NCI-H82 (cell line): Measurements from ENCODE around the gene ULK4.
"Not testable (repeated sequence)": the region's sequence is repeated elsewhere in the genome, so short reads cannot be mapped to it uniquely, and the experiment has no call there.

Source experiments
- DNase-seq: peaks from one replicate; lab custom pipeline; 2025; lab: John Stamatoyannopoulos, UW

Gene ULK4

DNA sequence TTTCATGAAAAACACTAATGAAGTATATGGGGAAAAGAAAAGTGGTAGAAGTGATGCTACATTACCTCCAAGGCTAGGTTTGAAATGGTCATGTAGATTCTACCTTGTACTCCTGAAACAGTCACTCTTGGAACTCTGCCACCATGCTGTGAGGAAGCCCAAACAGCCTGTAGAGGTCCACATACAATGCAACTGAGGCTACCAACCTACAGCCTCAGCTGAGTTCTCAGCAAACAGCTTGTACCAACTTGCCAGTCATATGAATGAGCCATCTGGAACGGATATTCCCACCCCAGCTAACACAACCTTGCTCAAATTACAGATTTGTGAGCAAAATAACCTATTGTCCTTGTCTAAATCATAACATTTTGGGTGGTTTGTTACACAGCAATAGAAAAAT lies 193.5 kb downstream of the ULK4 start:
- DNase-seq, result no peak

DNA sequence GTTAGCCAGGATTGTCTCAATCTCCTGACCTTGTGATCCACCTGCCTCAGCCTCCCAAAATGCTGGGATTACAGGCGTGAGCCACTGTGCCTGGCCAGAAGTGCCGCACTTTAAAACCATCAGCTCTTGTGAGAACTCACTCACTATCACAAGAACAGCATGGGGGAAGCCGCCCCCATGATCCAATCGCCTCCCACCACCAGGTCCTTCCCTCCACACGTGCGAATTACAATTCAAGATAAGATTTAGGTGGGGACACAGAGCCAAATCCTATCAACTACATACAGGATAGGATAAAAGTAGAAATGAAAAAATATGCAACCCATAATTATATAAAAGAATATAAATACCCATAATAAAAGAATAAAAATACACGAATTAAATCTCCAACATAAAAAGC lies 199.0 kb downstream of the ULK4 start:
- not testable (repeated sequence) for DNase-seq

DNA sequence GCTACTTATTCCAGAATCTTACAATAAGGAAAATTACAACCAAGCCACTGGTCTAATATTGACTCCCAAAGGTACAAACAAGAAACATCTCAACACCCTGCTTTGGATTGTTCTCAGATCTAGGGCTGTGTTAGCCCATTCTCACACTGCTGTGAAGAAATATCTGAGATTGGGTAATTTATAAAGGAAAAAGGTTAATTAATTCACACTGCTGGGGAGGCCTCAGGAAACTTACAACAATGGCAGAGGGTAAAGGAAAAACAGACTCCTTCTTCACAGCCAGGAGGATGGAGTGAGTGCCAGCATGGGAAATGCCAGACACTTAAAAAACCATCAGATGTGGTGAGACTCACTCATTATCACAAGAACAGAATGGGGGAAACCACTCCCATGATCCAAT lies 208.3 kb downstream of the ULK4 start:
- DNase-seq, result no peak

DNA sequence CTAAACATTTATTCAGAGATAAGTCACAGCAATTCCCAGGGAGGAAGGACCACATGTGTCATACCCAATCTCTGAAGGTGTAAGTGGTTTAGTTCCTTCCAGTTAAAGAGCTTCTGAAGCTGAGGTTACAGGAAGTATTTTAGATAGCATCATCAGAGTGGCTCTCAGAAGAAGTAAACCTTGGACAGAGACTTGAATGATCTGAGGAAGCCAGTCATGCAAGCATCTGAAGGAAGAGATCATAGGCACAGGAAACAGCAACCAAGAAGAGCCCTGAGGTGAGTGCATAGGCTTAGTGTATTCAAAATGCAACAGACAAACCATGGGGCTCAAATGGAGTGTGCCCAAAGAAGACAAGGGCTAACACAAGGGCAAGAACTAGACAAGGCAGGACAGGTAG lies 210.3 kb downstream of the ULK4 start:
- DNase-seq, result no peak

DNA sequence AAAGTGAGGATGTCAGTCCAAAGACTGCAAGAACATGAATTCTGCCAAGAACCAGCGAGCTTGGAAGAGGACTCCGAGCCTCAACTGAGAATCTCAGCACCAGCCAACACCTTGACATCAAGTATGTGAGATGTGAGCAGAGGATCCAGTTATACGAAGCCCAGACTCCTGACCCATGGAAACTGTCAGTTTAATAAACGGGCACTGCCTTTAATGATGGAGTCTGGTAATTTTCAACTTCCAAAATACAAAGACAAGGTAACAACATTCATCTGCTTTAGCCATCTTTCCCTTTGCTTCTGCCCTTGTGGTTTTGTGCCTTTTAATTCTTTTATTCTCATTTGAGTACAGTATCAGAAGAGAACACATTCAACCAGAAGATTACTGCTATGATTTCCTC lies 211.9 kb downstream of the ULK4 start:
- DNase-seq, result no peak

DNA sequence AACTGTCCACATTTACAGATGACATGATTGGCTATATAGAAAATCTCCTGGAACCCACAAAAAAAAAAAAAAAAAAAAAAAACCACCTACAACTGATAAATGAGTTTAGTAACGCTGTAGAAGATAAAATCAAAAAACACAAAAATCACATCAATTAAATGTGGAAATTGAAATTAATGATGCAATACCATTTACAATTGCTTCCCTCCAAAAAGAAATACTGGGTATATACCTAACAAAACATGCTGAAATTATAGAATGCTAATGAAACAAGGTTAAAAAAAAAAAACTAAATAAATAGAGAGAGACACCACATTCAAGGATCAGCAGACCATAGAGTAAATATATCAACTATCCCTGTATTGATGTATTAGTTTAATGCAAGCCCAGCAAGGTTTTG lies 215.7 kb downstream of the ULK4 start:
- DNase-seq, result no peak

DNA sequence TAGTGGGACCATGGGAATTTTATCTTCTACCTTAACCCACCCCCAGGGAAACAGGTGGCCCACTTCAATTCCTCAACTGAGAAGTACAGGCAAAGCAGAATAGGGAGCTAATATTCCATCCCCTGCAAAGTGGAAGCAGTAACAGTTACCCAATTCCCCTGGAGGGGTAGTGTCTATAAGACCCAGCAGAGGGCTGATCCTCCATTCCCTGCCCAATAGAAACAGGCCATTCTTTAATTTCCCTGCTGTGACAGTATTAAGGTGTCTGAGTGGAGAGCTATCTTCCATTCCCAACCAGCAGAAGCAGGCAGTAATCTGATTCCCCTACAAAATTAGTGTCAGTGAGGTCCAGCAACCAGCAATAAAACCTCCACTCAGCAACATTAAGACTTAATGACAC lies 219.8 kb downstream of the ULK4 start:
- DNase-seq, result peak; percentile 7

DNA sequence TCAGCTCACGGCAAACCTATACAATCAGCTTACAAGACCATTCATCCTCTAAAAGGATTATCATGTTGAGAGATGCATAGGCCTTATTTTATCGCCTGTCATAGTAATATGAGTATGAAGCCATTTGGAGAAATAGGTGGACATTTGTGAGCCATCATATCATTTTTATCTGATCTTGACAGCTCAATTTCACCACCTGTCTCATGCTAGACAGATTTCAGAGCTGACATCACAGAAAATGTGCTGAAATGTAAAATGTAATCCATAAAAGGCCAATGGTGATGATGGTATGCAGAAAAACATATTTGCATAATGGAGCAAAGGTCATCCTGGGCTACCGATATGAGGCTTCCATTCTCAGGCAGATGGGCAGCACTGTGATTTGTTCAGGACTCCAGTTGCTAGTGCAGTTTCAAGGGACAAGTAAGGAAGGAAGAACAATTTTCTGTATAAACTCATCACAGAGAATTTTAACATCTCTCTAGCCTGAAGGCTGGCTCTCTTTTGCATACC lies 221.5 kb downstream of the ULK4 start:
- peak; percentile 65 for DNase-seq

DNA sequence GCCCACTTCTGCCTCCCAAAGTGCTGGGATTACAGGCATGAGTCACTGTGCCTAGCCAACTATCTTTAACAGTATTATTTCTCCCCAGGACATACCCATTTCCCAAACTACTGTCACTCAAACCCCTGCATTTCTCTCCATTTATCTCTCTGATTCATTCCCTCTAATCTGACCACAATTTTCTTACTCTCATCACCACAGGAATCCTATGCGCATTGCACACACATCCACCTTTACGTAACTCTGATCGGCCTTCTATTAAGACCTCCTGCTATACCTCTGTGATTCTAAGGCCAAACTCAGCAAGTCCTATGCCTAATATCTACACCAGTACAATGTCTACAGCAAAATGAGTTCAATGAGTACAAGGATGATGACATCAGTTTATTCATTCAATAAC lies 235.0 kb downstream of the ULK4 start:
- no peak for DNase-seq

DNA sequence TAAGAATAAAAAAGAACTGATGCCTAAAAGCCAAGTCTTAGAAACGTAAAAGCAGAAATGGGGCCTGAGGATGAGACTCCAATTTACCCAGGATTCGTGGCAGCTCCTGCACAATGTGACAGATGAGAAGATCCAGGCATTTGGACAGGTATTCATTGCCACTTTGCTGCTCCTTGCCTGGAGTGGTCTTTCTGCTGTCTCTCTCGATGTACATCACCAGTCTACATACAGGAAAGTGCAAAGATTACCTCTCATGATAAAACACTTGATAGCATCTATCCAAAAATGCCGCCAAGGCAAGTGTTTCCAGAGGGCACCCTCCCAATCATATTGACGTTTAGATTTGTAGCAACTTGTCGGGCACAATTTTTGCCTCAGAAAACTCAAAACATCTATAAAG lies 244.3 kb downstream of the ULK4 start:
- no peak for DNase-seq

DNA sequence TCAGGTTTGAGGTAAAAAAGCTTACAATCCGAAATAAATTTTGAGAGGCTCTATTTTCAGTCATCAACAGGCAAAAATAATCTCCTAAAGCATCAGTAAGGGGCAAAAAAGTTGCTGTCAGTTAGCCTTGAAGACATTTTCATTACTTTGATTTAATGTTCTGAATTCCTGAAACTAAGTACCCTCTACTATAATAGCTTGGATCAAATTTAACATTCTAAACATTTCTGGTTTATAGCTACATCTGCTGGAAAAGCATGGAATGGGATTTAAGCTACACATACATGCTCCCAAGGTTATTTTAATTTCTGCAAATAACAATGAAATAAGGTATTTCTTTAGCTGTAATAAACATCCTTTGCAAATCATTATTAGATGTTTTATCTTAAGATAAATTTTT lies 245.4 kb downstream of the ULK4 start:
- no peak for DNase-seq

DNA sequence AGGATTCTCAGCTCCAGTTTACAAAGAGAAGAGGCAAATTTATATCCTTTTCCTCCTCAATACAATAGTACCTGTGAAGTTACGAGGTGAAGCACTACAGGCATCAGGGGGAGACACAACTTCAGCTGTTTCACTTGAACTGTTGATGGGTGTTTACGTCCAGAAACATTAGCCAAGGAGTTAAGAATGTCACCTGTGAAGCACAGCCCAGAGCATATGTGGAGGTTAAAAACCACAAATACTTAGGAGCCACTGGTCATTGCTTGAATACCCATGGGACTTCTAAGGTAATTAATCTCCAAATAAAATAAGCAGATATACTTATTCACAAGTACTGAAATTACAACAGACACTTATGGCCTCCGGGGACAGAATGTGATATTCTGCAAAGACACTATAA lies 246.5 kb downstream of the ULK4 start:
- DNase-seq, result no peak

DNA sequence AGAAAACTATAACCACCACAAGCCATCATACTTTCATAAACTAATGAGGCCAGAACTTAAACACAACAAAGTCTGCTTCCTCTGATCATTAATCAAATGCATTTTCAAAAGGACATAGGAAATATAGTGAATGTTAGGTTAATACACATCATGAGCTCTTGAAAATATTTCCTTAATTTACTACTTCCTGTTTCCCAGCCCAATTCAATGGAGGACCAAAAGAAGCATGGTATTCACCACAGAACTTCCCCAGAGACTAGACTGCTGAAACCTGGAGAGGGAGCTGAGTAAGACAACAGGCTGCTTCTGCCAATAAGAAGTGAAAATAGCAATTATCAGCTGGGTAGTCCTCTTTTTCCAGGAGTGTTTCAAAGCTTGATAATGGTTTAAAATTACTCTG lies 250.3 kb downstream of the ULK4 start:
- DNase-seq, result no peak

DNA sequence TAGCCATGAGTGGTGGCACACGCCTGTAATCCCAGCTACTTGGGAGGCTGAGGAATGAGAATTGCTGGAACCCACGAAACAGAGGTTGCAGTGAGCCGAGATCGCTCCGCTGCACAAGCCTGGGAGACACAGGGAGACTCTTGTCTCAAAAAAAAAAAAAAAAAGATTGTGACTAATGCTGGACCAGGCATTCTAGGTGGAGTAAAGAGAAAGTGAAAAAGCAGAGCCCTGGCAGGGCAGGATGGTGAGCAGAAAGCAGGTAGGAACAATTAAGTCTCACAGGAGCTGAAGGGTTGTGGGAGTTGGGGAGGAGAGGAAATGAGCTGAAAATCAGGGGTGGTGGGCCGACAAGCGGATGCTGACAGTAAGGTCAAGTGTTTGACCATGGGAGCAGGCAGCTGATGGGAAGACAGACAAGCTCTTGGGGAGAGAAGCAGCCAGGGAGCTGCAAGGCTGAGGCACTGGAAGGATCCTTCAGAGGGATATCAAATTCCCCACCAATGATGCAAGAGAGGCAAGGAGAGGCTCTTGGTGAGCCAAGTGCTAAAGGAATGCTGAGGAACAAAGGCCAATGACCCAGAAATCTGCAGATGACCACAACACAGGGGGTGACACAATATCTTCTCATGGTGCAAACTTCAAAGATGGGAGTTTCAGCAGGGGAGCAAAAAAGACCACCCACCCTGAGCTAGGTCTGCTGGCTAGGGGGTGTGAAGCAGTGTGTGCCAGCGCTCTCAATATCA lies 251.1 kb downstream of the ULK4 start:
- DNase-seq, result no peak

DNA sequence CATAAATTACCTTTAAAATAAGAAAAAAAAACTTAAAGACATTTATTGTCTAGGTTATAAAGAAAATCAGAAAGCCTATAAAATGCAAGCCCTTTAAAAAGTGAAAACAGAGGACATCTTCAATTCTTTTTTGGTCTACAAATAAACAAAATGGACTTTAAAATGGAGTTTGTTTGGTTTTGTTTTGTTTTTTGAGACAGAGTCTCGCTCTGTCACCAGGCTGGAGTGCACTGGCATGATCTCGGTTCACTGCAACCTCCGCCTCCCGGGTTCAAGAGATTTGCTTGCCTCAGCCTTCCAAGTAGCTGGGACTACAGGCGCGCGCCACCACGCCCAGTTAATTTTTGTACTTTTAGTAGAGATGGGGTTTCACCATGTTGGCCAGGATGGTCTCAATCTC lies 252.7 kb downstream of the ULK4 start:
- DNase-seq, result not testable (repeated sequence)

DNA sequence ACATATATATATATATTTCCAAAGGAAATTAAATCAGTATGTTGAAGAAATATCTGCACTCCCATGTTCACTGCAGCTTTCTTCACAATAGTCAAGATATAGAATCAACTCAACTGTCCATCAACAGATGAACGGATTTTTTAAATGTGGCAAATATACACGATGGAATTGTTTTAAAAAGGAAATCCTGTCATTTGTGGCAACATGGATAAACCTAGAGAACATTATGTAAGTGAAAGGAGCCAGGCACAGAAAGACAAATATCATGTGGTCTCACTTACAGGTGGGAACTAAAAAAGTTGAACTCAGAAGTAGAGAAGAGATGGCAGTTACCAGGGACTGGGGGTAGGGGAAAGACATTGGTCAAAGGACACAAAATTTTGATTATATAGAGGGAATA lies 253.7 kb downstream of the ULK4 start:
- no peak for DNase-seq

DNA sequence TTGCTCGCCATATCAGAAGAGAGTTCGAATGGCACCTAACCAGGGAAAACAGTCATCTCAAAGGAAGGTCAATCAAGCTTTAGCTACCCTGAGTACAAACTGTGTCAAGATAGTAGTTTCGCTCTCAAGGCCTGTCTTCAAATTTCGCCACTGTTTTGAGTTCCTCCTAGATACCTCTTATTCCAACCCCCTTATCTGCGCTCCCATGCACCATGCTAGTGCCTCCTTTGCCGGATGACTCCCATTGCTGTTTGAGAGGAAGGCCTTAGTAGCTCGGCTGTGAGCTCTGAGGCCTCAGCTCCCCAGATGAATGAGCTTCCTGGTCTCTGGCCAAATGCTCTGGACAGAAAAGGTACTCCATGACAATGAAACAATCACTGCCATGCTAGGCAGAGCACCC lies 256.0 kb downstream of the ULK4 start:
- no peak for DNase-seq

DNA sequence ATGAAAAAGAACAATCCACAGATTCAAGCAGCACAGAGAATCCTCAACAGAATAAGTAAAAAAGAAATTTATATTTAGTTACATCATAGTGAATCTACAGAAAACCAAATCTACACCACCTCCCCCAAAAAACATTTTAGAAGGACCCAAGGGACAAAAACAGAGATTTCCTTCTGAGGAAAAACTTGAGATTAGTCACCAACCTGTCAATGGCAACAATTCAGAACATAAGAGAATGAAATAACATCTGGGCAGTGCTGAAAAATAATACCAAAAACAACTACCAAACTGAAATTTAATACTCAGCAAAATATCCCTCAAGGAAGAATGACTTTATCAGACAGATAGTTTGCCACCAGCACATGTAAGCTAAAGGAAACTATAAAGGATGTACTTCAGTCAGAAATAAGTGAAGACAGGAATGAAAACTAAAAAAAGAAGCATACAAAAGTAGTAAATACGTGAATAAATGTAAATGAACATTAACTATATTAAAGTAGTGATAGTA lies 260.7 kb downstream of the ULK4 start:
- no peak for DNase-seq

DNA sequence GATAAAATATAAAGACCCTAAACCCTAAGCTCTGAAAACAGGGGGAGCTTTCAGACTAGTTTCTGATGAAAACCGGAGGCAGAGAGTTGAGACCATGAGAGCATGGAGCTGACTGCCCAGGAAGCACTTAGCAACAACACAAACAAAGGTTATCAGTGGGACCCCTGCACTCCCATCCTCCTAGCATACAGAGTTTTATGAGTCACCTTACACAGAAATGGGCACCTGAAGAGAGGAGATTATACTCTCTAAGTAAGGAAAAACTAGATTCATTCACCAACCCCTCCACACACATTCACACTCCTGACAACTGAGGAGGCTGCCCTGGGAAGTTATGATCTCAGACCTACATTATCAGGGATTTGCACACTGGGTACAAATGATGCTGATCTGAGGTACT lies 261.7 kb downstream of the ULK4 start:
- no peak for DNase-seq

DNA sequence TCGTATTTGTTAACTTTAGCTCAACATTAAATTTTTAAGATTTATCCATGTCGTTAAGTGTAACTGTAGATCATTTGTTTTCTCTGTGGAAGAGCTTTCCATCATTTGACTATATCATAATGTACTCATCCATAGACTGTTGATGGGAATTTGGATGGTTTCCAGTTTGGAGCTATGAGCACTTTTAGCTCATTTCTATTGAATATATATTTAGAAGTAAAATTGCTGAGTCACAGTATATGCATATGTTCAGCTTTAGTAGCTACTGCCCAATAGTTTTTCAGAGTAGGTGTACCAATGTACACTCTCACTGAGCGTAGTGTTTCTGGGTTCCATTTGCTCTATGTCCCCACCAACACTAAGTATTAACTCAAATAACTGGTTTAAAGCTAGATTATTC lies 263.0 kb downstream of the ULK4 start:
- DNase-seq, result no peak

DNA sequence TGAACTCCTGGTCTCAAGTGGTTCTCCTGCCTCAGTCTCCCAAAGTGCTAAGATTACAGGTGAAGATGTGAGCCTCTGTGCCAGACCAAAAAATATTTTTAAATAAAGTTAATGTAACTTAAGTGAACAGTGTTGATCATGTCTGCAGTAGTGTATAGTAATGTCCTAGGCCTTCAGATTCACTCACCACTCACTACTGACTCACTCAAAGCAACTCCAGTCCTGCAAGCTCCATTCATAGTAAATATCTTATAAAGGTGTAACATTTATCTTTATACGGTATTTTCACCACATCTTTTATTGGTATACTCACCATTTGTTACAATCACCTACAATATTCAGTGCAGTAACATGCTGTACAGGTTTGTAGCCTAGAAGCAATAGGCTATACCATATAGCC lies 264.2 kb downstream of the ULK4 start:
- DNase-seq, result no peak

DNA sequence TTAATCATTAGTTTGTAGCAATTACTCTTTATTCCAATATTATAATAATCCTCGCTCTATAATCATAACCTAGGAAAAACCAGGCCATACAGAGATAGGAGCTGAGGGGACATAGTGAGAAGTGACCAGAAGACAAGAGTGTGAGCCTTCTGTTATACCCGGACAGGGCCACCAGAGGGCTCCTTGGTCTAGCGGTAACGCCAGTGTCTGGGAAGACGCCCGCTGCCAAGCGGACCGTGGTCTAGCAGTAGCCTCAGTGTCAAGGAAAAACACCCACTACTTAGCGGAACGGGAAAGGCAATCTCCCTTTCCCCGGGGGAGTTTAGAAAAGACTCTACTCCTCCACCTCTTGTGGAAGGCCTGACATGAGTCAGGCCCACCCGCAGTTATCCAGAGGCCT lies 266.1 kb downstream of the ULK4 start:
- peak; percentile 17 for DNase-seq

DNA sequence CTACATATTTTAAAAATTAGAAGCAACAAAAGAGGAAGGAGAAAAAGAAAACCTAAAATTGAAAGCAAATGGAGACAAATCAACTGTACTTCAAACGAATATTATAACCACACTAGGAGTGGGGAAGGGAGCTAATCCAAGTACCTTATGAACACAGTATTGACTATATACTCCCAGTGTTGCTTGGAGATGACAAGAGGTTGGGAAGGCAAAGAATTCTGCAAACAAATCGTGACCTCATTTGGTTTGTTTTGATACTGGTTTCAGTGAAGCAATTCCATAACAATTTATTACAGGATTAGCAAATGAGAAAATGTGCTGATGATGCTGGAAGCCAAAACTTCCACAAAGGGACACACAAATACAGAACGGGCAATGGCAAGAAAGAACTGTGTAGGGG lies 268.1 kb downstream of the ULK4 start:
- no peak for DNase-seq
